NCI-H1930 (cell line): Measurements from ENCODE around the gene MICAL3.

Experiments used
- DNase-seq, 2 experiments: peaks; one replicate each; lab custom pipeline; 2025; lab: John Stamatoyannopoulos, UW

MICAL3 gene

GRCh38 chr22:17915676-17916075, 108.7 kb downstream of the MICAL3 start:
- no peak for DNase-seq

- no peak for DNase-seq
Measured at GRCh38 chr22:17915188-17915587, 109.2 kb downstream of the MICAL3 start.

- no peak for DNase-seq
Measured at GRCh38 chr22:17914474-17914873, 109.9 kb downstream of the MICAL3 start.

- DNase-seq = no peak
Measured at GRCh38 chr22:17913801-17914347, 110.5 kb downstream of the MICAL3 start.

- no peak for DNase-seq
Measured at GRCh38 chr22:17912945-17913721, 111.2 kb downstream of the MICAL3 start.

GRCh38 chr22:17911887-17912286, 112.5 kb downstream of the MICAL3 start:
- no peak for DNase-seq

- DNase-seq = no peak
Measured at GRCh38 chr22:17911312-17911705, 113.1 kb downstream of the MICAL3 start.

- no peak for DNase-seq
Measured at GRCh38 chr22:17910561-17911311, 113.6 kb downstream of the MICAL3 start.

GRCh38 chr22:17907748-17908051, 116.7 kb downstream of the MICAL3 start:
- DNase-seq = no peak

- no peak for DNase-seq
Measured at GRCh38 chr22:17906978-17907747, 117.2 kb downstream of the MICAL3 start.

GRCh38 chr22:17905445-17905844, 118.9 kb downstream of the MICAL3 start:
- DNase-seq = no peak

- no peak for DNase-seq
Measured at GRCh38 chr22:17903564-17904295, 120.6 kb downstream of the MICAL3 start.

- DNase-seq = no peak
Measured at GRCh38 chr22:17902960-17903359, 121.4 kb downstream of the MICAL3 start.

GRCh38 chr22:17898375-17898774, 126.0 kb downstream of the MICAL3 start:
- DNase-seq = no peak

GRCh38 chr22:17897858-17898257, 126.5 kb downstream of the MICAL3 start:
- no peak for DNase-seq

GRCh38 chr22:17897426-17897825, 126.9 kb downstream of the MICAL3 start:
- DNase-seq = no peak

GRCh38 chr22:17896586-17896985, 127.8 kb downstream of the MICAL3 start:
- no peak for DNase-seq

GRCh38 chr22:17893900-17894535, 130.3 kb downstream of the MICAL3 start:
- DNase-seq = no peak

GRCh38 chr22:17892376-17892775, 132.0 kb downstream of the MICAL3 start:
- DNase-seq = no peak

- DNase-seq = no peak
Measured at GRCh38 chr22:17891481-17892167, 132.7 kb downstream of the MICAL3 start.

- DNase-seq = no peak
Measured at GRCh38 chr22:17890892-17891291, 133.5 kb downstream of the MICAL3 start.
